Psoas muscle (tissue), 8 donors: ENCODE measurements around the gene PLEKHN1. TPM values are rescaled to one million over a fixed set of nuclear protein-coding genes. Genes with fewer than 3 reads are reported as not detected.

Experiments
- ATAC-seq, 4 donors: fragments of 200-7000 bp; cut with Tn5 transposase; one replicate each; pipeline ENCODE4 v1.9.1; 2020; ENCODE audit warnings: moderate library complexity in 3 of 4, mild to moderate bottlenecking in 2 of 4
- DNase-seq, 2 donors: peaks; one replicate each; pipeline ENCODE4 v3.0.0-alpha.2; 2020
- H3K27ac ChIP-seq: fragments of 200-600 bp; one replicate; pipeline ENCODE4 v1.8.0; 2022
- H3K27me3 ChIP-seq, 3 donors: fragments of 200-600 bp in 1 of 3; one replicate each; pipeline versions ENCODE4 v1.6.1 to v1.8.0; 2013 to 2022; ENCODE audit warnings: low read length in 2 of 3, mild to moderate bottlenecking in 2 of 3, moderate library complexity in 1 of 3; ENCODE audit not compliant: insufficient read depth in 3 of 3
- H3K36me3 ChIP-seq, 2 donors: fragments of 200-600 bp in 1 of 2; one replicate each; pipeline versions ENCODE4 v1.6.1 to v1.8.0; 2013 to 2022; ENCODE audit warnings: low read depth in 1 of 2, mild to moderate bottlenecking in 1 of 2, moderate library complexity in 1 of 2; ENCODE audit not compliant: insufficient read depth in 1 of 2
- H3K4me1 ChIP-seq: fragments of 200-600 bp; one replicate; pipeline ENCODE4 v1.8.0; 2022
- H3K4me3 ChIP-seq: fragments of 200-600 bp; one replicate; pipeline ENCODE4 v1.8.0; 2022; ENCODE audit warnings: mild to moderate bottlenecking
- H3K9me3 ChIP-seq: fragments of 200-600 bp; one replicate; pipeline ENCODE4 v1.8.0; 2022
- WGBS, 3 donors: extraction: QIAGEN DNeasy Blood & Tissue Kit; methylation state at CpG; one replicate each; pipeline versions ENCODE4 v1.1.6 to v1.1.7; 2013; 5-methylcytosine and 5-hydroxymethylcytosine counted together
- intact Hi-C, 2 donors: fragments of 100-400 bp; cut with DNase I; formaldehyde crosslinking; loops; one replicate each; pipeline versions ENCODE4 v1.11.0 to v1.14.2; 2022
- polyA plus RNA-seq, 3 donors: library from polyadenylated mRNA; stranded (reverse); fragments of 200-250 nt; gene quantifications; one replicate each; pipeline ENCODE4 v1.2.3, GENCODE V29; 2013
- total RNA-seq, 4 donors: library from RNA; stranded (reverse); fragmentation: NEBNext Ultra II Directional in 2 of 4; extraction: Animal tissue kit (Norgen Biotek cat#: 25700) in 2 of 4; gene quantifications; one replicate each; pipeline versions ENCODE4 v1.2.1 to v1.2.4, GENCODE V29; 2021 to 2023
- TF ChIP-seq, protein P1 (sequence below): fragments of 200-600 bp; IDR thresholded peaks from one replicate; pipeline ENCODE4 v1.8.0; 2022; ENCODE audit warnings: antibody characterized with exemption
- donor health status: healthy with polysubstance abuse.
- donor health status: DM: no; HTN: no; CAD: no; lungs with moderate emphysema.
- donor health status: Bipolar disorder and iron deficiency.
- donor health status: healthy.
- donor health status: DM: yes; HTN: yes; CAD: no.
- donor health status: DM: no; HTN: no; CAD: no.
- donor health status: DM: no; HTN: no; CAD: no.
- donor health status: DM: yes; HTN: yes; CAD: no.

PLEKHN1 gene
- total and polyA plus RNA-seq, 7 donors: 0.03 TPM; not detected in 6

DNA sequence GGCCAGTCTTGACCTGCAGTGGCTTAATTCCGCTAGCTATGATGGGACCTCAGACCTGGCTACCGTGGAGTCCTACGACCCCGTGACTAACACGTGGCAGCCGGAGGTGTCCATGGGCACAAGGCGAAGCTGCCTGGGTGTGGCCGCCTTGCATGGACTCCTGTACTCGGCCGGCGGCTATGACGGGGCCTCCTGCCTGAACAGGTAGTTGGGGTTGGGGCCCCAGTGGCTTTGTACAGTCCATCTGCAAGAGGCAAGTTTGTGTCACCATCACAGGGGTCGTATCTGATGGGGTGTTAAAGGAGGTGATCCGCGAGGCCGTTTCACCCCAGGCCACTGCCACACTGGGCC, 3.0 kb upstream of the PLEKHN1 start:
- intact Hi-C loops: no loop called here
- DNase-seq: no peak
- no peak for ATAC-seq
- peaks cover 0 to 12% of the 10 kb centered on the region in 2 donors for H3K36me3 ChIP-seq
- TF ChIP-seq, protein P1, sequence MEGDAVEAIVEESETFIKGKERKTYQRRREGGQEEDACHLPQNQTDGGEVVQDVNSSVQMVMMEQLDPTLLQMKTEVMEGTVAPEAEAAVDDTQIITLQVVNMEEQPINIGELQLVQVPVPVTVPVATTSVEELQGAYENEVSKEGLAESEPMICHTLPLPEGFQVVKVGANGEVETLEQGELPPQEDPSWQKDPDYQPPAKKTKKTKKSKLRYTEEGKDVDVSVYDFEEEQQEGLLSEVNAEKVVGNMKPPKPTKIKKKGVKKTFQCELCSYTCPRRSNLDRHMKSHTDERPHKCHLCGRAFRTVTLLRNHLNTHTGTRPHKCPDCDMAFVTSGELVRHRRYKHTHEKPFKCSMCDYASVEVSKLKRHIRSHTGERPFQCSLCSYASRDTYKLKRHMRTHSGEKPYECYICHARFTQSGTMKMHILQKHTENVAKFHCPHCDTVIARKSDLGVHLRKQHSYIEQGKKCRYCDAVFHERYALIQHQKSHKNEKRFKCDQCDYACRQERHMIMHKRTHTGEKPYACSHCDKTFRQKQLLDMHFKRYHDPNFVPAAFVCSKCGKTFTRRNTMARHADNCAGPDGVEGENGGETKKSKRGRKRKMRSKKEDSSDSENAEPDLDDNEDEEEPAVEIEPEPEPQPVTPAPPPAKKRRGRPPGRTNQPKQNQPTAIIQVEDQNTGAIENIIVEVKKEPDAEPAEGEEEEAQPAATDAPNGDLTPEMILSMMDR: no peak
- peaks cover 0 to 22% (median 3%) of the 10 kb centered on the region in 3 donors for H3K27me3 ChIP-seq
- no peak overlapping the region for H3K4me3 ChIP-seq
- H3K27ac ChIP-seq: no peak overlapping the region
- peaks cover 23% of the 10 kb centered on the region for H3K4me1 ChIP-seq
- H3K9me3 ChIP-seq: no peaks in the 10 kb centered on the region
- 87 to 91% (median 90%) methylated on average over 16 of the region's 16 CpGs for WGBS, 3 donors

DNA sequence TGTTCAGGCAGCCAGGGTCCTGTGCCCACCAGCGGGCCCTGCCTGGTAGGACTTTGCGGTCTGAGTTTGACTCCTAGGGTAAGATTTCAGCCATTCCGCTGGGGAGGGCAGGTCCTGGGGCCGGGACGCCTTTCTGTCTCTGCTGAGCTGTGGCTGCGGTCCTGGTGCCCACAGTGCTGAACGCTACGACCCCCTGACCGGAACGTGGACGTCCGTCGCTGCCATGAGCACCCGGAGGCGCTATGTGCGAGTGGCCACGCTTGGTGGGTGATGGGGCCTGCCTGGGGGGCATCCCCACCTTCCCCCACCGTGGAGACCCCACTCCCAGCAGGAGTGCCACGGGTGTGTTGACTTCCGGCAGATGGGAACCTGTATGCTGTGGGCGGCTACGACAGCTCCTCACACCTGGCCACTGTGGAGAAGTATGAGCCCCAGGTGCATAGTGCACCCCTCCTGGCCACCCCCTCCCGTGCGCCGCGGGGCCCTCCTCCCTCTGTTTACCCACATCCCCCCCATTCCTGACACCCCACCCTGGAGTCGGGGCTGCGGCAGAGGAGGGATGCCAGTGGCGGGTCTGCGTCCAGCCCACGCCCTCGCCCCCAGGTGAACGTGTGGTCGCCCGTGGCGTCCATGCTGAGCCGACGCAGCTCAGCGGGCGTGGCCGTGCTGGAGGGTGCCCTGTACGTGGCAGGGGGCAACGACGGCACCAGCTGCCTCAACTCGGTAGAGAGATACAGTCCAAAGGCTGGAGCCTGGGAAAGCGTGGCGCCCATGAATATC, 2.3 kb upstream of the PLEKHN1 start:
- intact Hi-C loops: no loop called here
- DNase-seq: no peak

DNA sequence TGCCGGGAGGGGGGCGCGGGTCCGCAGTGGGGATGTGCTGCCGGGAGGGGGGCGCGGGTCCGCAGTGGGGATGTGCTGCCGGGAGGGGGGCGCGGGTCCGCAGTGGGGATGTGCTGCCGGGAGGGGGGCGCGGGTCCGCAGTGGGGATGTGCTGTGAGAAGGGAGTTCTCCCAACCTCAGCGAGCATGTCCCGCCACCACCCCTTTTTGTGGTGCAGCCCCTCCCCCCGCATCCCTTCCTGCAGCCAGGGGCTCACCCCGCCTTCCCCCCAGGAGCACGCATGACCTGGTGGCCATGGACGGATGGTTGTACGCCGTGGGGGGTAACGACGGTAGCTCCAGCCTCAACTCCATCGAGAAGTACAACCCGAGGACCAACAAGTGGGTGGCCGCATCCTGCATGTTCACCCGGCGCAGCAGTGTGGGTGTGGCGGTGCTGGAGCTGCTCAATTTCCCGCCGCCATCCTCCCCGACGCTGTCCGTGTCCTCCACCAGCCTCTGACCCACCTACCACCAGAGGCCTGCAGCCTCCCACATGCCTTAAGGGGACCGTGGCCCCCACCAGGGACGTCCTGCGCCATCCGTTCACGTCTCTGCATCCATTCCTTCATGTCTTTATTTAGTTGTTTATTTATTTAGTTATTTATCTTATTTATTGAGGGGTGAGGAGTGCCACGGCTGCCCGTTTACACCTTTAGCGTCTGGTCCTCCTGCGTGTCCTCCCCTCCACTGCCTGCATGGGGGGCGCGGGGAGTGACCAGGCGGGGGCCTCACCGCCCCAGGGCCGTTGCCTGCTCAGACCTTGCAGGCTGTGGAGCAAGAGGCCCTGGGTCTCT, 1.4 kb upstream of the PLEKHN1 start:
- H3K9me3 ChIP-seq: no peaks in the 10 kb centered on the region
- H3K4me3 ChIP-seq: no peak overlapping the region
- H3K27ac ChIP-seq: no peak overlapping the region
- peaks cover 0 to 27% (median 5%) of the 10 kb centered on the region in 3 donors for H3K27me3 ChIP-seq
- H3K36me3 ChIP-seq: peaks cover 0 to 12% of the 10 kb centered on the region in 2 donors
- TF ChIP-seq, protein P1: no peak
- intact Hi-C loops: no loop called here
- WGBS, 3 donors: 90 to 92% (median 91%) methylated on average over 27 to 39 of the region's 51 CpGs
- ATAC-seq (no peak), DNase-seq (peak in 1 of 2 donors; percentile 53)
- peaks cover 21% of the 10 kb centered on the region for H3K4me1 ChIP-seq

More for the DNA sequence above, 2.3 kb upstream of the PLEKHN1 start:
- WGBS, 3 donors: 89 to 93% (median 91%) methylated on average over 38 to 47 of the region's 47 CpGs
- Histone ChIP-seq H3K27ac (no peak overlapping the region), H3K4me3 (no peak overlapping the region), H3K9me3 (no peaks in the 10 kb centered on the region), H3K4me1 (peaks cover 21% of the 10 kb centered on the region), H3K27me3 (peaks cover 0 to 27% (median 5%) of the 10 kb centered on the region in 3 donors), H3K36me3 (peaks cover 0 to 12% of the 10 kb centered on the region in 2 donors)
- TF ChIP-seq, protein P1: no peak
- ATAC-seq: no peak

DNA sequence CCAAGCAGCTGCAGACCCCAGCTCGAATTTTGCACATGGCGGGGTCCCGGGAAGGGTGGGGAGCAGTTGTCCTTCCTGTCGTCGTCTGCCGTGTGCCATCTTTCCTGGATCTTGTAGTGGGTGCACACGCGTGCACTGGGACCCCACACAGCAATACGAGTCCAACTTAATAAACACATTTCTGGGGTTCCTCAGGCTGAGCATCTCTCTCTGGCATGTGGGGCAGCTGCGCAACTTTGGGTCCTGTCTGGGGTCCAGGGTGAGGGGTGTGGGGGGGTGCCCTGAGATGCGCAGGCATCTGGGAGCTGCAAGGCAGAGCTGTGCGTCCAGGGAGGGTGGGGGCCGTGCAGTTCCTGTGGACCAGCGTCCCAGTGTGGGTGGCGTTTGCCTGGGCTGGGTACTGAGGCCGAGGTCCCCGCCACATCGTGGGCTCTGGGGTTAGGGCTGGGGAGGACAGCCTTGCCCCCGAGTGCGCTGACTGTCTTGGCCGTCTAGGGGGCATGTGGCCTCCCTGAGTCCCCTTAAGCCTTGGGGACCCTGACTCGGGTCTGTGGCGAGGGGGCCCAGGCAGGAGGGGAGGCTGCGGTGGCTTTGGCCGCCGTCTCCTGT, 652 bp upstream of the PLEKHN1 start:
- peak in 1 of 2 donors; percentile 46 for DNase-seq
- no peak overlapping the region for H3K27ac ChIP-seq
- peak overlapping the region; percentile 73 for H3K4me3 ChIP-seq
- peaks cover 0 to 12% of the 10 kb centered on the region in 2 donors for H3K36me3 ChIP-seq
- peaks cover 21% of the 10 kb centered on the region for H3K4me1 ChIP-seq
- TF ChIP-seq, protein P1: no peak
- no peak for ATAC-seq
- peaks cover 0 to 34% (median 5%) of the 10 kb centered on the region in 3 donors for H3K27me3 ChIP-seq
- 81 to 84% (median 82%) methylated on average over 26 of the region's 26 CpGs for WGBS, 3 donors
- intact Hi-C loops: no loop called here
- H3K9me3 ChIP-seq: no peaks in the 10 kb centered on the region
